ENCODE results near the gene SPATA22.

SPATA22 gene

DNA sequence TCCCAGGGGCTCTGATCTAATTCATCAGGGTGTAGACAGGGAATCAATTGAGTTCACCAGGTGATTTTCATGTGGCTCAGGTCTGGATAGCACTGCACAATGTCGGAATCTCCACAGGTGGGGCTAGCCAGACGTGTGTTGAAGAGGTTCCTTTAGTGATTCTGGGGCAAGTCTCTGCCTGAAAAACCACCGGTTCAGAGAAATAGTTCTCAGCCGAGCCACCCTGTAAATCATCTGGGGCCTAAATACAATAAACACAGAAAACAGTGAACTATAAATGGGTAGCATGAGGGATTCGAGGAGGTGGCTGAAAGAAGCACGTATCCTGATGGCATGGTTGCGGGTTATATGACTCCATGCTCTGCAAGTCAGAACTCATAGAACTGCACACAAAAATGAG lies 25.5 kb upstream of the SPATA22 start:
- no peak overlapping the region for H3K27ac ChIP-seq

DNA sequence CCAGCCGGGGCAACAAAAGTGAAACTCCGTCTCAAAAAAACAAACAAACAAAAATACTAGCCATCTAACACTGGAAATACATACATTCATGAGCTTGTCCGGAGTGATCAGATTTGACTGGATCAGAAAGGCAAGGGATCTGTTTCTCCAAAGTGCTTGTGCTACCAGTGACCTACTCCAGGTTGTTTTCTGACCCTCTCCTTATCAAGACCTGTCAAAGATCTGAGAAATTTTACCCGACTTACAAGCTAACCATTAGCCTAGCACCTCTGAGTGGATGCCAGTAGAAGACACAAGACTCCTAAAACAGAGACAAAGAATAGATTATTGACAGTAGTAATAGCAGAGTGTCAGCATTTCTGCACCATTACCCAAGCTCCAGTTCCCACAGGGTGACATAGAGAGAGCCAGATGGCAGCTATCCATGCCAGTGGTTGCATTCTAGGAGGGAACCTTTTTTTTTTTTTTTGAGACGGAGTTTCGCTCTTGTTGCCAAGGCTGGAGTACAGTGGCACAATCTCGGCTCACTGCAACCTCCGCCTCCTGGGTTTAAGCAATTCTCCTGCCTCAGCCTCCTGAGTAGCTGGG lies 14.0 kb upstream of the SPATA22 start:
- TF ChIP-seq ZFX (IDR thresholded peaks at IDR 0.05; ENCODE audit: borderline replicate concordance), result no peak
- TF ChIP-seq, protein P1, sequence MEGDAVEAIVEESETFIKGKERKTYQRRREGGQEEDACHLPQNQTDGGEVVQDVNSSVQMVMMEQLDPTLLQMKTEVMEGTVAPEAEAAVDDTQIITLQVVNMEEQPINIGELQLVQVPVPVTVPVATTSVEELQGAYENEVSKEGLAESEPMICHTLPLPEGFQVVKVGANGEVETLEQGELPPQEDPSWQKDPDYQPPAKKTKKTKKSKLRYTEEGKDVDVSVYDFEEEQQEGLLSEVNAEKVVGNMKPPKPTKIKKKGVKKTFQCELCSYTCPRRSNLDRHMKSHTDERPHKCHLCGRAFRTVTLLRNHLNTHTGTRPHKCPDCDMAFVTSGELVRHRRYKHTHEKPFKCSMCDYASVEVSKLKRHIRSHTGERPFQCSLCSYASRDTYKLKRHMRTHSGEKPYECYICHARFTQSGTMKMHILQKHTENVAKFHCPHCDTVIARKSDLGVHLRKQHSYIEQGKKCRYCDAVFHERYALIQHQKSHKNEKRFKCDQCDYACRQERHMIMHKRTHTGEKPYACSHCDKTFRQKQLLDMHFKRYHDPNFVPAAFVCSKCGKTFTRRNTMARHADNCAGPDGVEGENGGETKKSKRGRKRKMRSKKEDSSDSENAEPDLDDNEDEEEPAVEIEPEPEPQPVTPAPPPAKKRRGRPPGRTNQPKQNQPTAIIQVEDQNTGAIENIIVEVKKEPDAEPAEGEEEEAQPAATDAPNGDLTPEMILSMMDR (IDR thresholded peaks at IDR 0.05), result no peak
- no peak overlapping the region for H3K27ac ChIP-seq

More for the DNA sequence above, 25.5 kb upstream of the SPATA22 start:
- TF ChIP-seq, protein P1 (IDR thresholded peaks at IDR 0.05), result no peak
- TF ChIP-seq ZFX (IDR thresholded peaks at IDR 0.05; ENCODE audit: borderline replicate concordance), result no peak

DNA sequence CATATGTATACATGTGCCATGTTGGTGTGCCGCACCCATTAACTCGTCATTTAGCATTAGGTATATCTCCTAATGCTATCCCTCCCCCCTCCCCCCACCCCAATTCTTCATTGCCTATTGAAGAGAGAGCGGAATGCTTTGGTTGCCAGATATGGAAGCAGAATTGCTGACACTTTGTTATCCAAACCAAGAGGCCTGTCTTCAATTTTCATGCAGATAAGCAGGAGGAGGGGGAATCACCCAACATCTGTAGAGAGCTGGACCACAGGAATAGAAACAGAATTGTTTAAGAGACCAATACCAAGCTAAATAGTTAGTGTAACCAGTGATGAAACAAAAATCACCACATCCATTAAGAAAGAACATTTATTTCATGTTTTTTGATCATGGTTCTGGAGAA lies 11.2 kb upstream of the SPATA22 start:
- H3K27ac ChIP-seq, result no peak overlapping the region
- TF ChIP-seq, protein P1 (IDR thresholded peaks at IDR 0.05), result no peak
- no peak for TF ChIP-seq ZFX (IDR thresholded peaks at IDR 0.05; ENCODE audit: borderline replicate concordance)

DNA sequence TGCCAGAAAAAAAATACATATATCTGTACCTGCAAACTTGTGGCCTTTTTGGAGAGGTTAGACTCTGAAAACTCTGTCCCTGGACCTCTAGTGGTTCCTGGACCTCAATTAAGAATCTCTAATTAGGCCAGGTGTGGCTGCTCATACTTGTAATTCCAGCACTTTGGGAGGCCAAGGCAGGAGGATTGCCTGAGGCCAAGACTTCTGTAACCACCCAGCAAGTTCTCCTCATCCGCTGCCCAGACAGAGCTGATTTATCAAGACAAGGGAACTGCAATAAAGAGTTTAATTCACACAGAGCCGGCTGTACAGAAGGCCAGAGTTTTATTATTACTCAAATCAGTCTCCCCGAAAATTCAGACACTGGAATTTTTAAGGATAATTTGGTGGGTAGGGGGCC lies 8.4 kb upstream of the SPATA22 start:
- TF ChIP-seq, protein P1 (IDR thresholded peaks at IDR 0.05), result no peak
- no peak overlapping the region for H3K27ac ChIP-seq

DNA sequence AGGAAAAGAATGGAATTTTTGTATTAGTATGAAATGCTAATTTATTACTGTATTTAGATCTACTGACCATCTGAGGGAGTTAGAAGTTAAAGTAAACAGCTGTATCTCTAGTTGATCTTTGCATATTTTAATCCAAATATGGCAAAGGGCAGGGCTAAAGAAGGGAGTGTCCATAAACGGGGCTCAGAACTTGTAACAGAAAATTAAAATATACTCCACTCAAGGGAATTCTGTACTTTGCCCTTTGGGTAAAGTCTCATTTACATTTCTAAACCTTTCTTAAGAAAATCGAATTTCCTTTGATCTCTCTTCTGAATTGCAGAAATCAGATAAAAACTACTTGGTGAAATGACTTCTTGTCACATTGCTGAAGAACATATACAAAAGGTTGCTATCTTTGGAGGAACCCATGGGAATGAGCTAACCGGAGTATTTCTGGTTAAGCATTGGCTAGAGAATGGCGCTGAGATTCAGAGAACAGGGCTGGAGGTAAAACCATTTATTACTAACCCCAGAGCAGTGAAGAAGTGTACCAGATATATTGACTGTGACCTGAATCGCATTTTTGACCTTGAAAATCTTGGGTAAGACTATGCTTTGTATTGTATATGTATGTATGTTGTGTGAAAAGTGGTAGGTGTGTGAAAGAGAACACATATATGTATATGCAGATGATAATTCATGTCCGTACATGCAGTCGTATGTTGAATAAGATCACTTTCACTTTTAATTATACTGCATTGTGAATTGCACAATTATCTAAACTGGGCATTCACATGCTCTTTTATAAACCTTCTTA lies 4.4 kb upstream of the SPATA22 start, which contains the start of gene ASPA:
ASPA (plus strand) TSS at position 186 of the 799 bp plus-strand sequence; CDS start at position 349, 163 bp downstream.
- peak within 1 kb of the TSS; percentile 49 for H3K27ac ChIP-seq
- TF ChIP-seq, protein P1 (IDR thresholded peaks at IDR 0.05), result no peak

DNA sequence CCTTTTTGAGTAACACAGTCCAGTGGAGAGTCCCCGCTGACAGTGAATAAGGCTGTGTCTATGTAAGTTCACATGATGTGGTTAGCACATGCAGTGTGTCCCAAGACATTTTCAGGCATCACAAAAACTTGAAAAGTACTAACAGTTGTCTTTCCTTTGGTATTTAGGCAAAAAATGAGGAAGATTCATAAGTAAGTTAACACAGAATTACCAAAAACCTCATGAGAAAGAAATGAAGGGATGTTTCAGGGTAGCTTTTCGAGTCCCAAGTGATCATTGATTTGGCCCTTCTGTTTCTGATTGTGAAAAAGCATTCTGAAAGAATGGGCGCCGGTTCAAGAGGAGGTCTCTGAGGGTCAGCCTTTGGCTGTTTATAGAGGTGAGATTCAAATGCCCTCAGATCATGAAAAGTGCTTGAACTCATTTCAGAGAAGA lies 3.6 kb upstream of the SPATA22 start:
- peak overlapping the region; percentile 49 for H3K27ac ChIP-seq
- no peak for TF ChIP-seq ZFX (IDR thresholded peaks at IDR 0.05; ENCODE audit: borderline replicate concordance)
- TF ChIP-seq, protein P1 (IDR thresholded peaks at IDR 0.05), result no peak

DNA sequence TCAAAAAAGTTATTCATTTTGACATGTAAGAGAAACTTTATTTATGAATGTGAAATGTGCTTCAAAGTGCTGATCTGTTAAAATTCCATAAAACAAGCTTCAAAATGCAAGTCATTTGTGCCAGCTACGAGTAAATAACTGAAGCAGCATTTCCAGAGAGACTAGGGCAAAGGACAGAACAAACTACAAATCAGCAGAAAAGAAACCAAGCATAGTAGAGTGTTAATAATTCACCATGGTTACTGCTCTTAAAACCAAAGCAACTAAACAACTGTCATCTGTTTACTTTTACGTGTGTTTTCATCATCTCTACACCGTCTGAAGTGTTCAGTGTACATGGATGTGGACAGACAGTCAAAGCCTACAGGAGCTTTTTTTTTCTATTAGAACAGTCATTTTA lies 2.6 kb upstream of the SPATA22 start:
- peak overlapping the region; percentile 49 for H3K27ac ChIP-seq
- TF ChIP-seq ZFX (IDR thresholded peaks at IDR 0.05; ENCODE audit: borderline replicate concordance), result no peak
- TF ChIP-seq, protein P1 (IDR thresholded peaks at IDR 0.05), result no peak

Measured in 22Rv1 (cell line).